Ovary (tissue), 3 donors: ENCODE data around the gene RNF123.

Experiments
- CTCF ChIP-seq, 3 donors: fragments of 450-650 bp in 2 of 3; fragments of 200-600 bp in 1 of 3; IDR thresholded peaks; one replicate each; pipeline versions ENCODE4 v1.5.1 to v1.8.0; 2016 to 2022; ENCODE audit warnings: antibody characterized with exemption in 3 of 3, mild to moderate bottlenecking in 1 of 3
- EP300 ChIP-seq: sonication (generic); formaldehyde crosslinking; IDR thresholded peaks from one replicate; pipeline ENCODE4 v1.6.1; 2017; ENCODE audit warnings: antibody characterized with exemption
- POLR2A ChIP-seq: fragments of 450-650 bp; IDR thresholded peaks from one replicate; pipeline ENCODE4 v1.6.1; 2017; ENCODE audit warnings: antibody characterized with exemption, mild to moderate bottlenecking, moderate library complexity
- donor health status: DM: no; HTN: no; CAD: no.

DNA sequence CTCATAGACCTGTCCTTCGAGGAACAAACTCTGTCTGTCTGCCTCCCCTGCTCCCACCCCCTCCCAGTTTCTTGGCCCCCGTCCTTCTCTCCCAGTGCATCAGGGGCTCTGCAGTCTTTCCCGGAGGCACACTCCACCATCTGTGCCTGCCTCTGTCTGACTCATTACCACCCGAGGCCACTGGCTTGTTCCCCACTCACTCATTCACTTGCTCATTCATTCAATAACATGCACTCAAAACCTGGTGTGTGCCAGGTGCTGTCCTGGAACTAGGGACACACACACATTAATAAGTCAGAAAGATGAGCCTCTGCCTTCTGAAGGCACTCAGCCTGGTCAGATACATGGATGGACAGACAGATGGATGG is 17.7 kb downstream of the RNF123 start:
- TF ChIP-seq CTCF (IDR thresholded peaks at IDR 0.05): no peak
- TF ChIP-seq POLR2A: no peak
- no peak for TF ChIP-seq EP300
